AG04450 (cell line): ENCODE results near the gene PLOD2. TPM values are rescaled to one million over a fixed set of nuclear protein-coding genes. Genes with fewer than 3 reads are reported as not detected.

Experiments used
- CTCF ChIA-PET: fragments of 300-600, 350-600 bp; formaldehyde crosslinking; extraction: SDS; loops from one replicate; lab custom pipeline; 2022; ENCODE audit warnings: antibody characterized with exemption, inconsistent platforms; lab: Charles Lee
- POLR2A ChIA-PET: fragments of 350-600 bp; formaldehyde crosslinking; extraction: SDS; loops from one replicate; lab custom pipeline; 2021; ENCODE audit warnings: antibody characterized with exemption, inconsistent platforms; lab: Yijun Ruan, JAX
- DNase-seq: peaks from one replicate; pipeline ENCODE4 v3.0.0-alpha.2; 2011; ENCODE audit warnings: low read depth, low spot score
- H3K27ac ChIP-seq: one replicate; pipeline ENCODE4 v1.5.1; 2012; ENCODE audit warnings: low read depth, low read length, control low read depth
- H3K27me3 ChIP-seq: one replicate; pipeline ENCODE4 v1.6.0; 2012; ENCODE audit warnings: low read length; ENCODE audit not compliant: control insufficient read depth, insufficient read depth
- H3K4me3 ChIP-seq: 2 replicates; pipeline ENCODE4 v1.5.1; 2011; ENCODE audit warnings: mild to moderate bottlenecking, low read depth, low read length, control low read depth
- H3K9me3 ChIP-seq: 2 replicates; pipeline ENCODE4 v1.5.1; 2012; ENCODE audit warnings: low read length; ENCODE audit not compliant: control insufficient read depth, insufficient read depth
- CTCF ChIP-seq: IDR thresholded peaks from 2 replicates; pipeline ENCODE4 v1.5.1; 2011; ENCODE audit warnings: low read depth, low read length, control low read depth, inconsistent platforms
- polyA plus RNA-seq: library from polyadenylated mRNA; depleted of rRNA; stranded (reverse); fragments of >200 nt; gene quantifications from 2 replicates; pipeline ENCODE4 v1.2.3, GENCODE V29; 2011

The PLOD2 gene
- polyA plus RNA-seq, 1 experiment: 88.9 TPM

GRCh38 chr3:146159037-146159436 lies 1.9 kb downstream of the PLOD2 start:
- no peak for TF ChIP-seq CTCF
- ChIA-PET POLR2A (no interaction called here), CTCF (interaction anchor here (1.1 to 7.1 kb wide), 4 partner anchors 20 to 98 kb away, joined by 3 to 62 read pairs (median 19); no protein-coding TSS in a partner anchor)
- H3K27ac ChIP-seq: no peak overlapping the region
- peak overlapping the region; percentile 75 for H3K4me3 ChIP-seq
- no peaks in the 10 kb centered on the region for H3K27me3 ChIP-seq
- no peaks in the 10 kb centered on the region for H3K9me3 ChIP-seq
- DNase-seq: no peak

- Histone ChIP-seq H3K27me3 (no peaks in the 10 kb centered on the region), H3K9me3 (no peaks in the 10 kb centered on the region), H3K4me3 (peak overlapping the region; percentile 8; the same call in 1 of the 2 replicates), H3K27ac (no peak overlapping the region)
- no peak for DNase-seq
- ChIA-PET POLR2A (interaction anchor here (0.5 kb wide), 1 partner anchor 39 kb away, joined by 5 read pairs; no protein-coding TSS in a partner anchor), CTCF (interaction anchor here (0.5 to 7.1 kb wide), 7 partner anchors 17 to 170 kb away, joined by 3 to 62 read pairs (median 4); no protein-coding TSS in a partner anchor)
- no peak for TF ChIP-seq CTCF
Observed at GRCh38 chr3:146157325-146158060, 3.5 kb downstream of the PLOD2 start.

GRCh38 chr3:146156666-146157314 lies 4.2 kb downstream of the PLOD2 start:
- DNase-seq: no peak
- ChIA-PET POLR2A (interaction anchor here (0.5 kb wide), 1 partner anchor 40 kb away, joined by 5 read pairs; no protein-coding TSS in a partner anchor), CTCF (interaction anchor here (0.5 to 7.1 kb wide), 7 partner anchors 17 to 170 kb away, joined by 3 to 62 read pairs (median 4); no protein-coding TSS in a partner anchor)
- Histone ChIP-seq H3K4me3 (peak overlapping the region; percentile 14; the same call in 1 of the 2 replicates), H3K9me3 (no peaks in the 10 kb centered on the region), H3K27me3 (no peaks in the 10 kb centered on the region), H3K27ac (no peak overlapping the region)
- no peak for TF ChIP-seq CTCF

GRCh38 chr3:146156095-146156494 lies 4.9 kb downstream of the PLOD2 start:
- DNase-seq: no peak
- ChIA-PET CTCF (interaction anchor here (0.8 to 7.1 kb wide), 4 partner anchors 14 to 397 kb away, joined by 3 to 62 read pairs (median 6); no protein-coding TSS in a partner anchor), POLR2A (no interaction called here)
- H3K27ac ChIP-seq: no peak overlapping the region
- no peaks in the 10 kb centered on the region for H3K27me3 ChIP-seq
- H3K4me3 ChIP-seq: peak overlapping the region; percentile 34
- TF ChIP-seq CTCF: no peak
- H3K9me3 ChIP-seq: no peaks in the 10 kb centered on the region
